HG02798 (cell line): ENCODE results near the gene TRIM38.
A peak's percentile ranks its signal among the peaks of the same experiment; 100 is the strongest.
"Not testable (repeated sequence)": the region's sequence is repeated elsewhere in the genome, so short reads cannot be mapped to it uniquely, and the experiment has no call there.

Source experiments
- ATAC-seq: cut with Tn5 transposase; IDR thresholded peaks from one replicate; pipeline ENCODE4 v1.9.1; 2021; ENCODE audit warnings: mild to moderate bottlenecking; ENCODE audit not compliant: unreplicated experiment, poor library complexity

Gene TRIM38

DNA sequence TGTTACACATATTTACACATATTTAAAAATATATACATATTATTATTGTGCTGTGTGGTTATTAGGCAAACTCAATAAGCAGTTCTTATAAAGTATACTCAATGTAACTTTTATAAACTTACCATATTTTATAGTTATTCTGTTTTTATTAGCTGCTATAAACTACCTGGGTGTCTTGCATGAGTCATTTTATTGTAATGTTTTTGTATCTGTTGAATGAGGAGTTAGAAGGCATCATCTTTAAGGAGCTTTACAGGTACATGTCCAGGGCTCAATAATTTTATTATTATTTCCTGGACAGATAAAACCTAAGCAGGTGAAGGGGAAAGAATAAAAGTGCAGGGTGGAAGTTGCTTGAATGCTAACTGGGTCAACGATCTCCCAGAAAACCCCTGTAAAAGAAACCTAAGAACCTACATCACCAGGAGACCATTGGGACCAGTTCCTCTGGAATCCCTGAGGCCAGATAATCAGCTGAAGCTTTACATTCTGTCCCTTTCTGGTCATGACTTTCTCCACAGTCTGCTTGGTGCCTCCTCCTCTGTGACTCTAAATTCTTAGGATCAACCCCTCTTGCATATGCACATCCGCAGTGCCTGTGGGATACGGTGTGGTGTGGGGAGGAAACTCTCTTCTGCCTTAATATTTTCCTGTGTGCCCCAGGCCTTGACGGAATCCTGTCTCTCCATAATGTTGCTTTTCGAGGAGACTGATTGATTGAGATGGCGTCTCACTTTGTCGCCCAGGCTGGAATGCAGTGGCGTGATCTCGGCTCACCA lies 38.0 kb downstream of the TRIM38 start:
- no peak for ATAC-seq

- no peak for ATAC-seq
These were observed 40.6 kb downstream of the TRIM38 start for GRCh38 chr6:26003102-26003694.

- no peak for ATAC-seq
These were observed 43.7 kb downstream of the TRIM38 start for GRCh38 chr6:26006086-26006939.

DNA sequence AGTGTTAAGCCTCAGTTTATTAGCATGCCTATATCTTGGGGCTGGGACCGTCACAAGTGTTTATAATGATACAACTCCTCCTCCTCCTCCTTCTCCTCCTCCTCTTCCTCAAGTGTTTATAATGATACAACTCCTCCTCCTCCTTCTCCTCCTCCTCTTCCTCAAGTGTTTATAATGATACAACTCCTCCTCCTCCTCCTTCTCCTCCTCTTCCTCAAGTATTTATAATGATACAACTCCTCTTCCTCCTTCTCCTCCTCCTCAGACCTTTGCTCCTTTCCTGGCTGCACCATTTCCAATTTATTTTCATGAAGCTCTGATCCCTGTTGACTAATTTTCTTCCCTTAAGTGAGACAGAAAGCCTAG lies 44.3 kb downstream of the TRIM38 start:
- ATAC-seq = not testable (repeated sequence)

DNA sequence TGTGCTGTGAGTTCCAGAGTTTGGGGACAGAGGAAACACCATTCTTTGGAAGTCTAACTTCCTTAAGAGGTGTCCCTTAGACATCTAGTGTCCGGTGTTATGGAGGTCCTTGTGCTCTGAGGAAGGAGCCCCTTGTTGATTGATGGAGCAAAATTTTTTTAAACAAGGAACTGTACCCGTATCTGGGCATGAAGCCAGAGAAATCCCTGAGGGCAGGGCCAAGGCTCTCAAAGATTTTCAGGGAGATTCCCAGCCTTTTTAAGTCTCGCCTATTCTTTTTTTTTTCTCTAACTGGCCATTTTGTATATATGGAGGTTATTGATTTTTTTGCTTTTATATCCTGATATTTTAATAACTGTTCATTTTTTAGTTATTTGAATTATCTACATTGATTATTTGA lies 45.9 kb downstream of the TRIM38 start:
- ATAC-seq = no peak

DNA sequence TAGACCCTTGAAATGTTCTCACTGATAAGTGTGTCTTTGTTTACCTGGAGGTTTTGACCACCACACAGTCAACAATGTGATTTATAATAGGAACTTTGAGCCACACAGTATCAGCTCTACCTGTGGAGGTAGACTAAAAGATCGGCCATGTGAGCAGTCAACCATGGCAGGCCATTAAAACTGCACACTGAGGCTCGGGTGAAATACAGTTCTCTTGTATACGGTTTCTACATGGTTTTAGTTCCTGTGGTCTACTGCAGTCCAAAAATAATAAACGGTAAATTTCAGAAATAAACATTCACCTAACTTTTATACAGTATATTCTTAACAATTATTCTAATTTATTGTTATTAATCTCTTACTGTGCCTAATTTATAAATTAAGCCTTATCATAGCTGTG lies 47.2 kb downstream of the TRIM38 start:
- no peak for ATAC-seq

DNA sequence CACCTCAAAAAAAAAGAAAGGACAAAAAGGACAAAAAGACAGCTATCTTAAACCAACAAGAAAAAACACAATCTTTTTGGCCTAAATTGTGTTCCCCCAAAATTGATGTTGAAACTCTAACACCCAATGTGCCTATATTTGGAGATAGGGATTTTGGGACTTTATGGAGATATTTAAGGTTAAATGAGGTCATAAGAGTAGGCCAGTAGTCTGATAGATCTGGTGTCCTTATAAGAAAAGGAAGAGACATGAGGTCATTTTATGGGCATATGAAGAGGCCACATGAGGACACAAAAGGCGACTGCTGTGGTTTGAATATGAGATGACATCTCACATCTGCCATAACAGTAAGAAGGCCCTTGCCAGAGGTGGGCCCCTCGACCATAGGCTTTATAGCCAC lies 49.5 kb downstream of the TRIM38 start:
- no peak for ATAC-seq

- ATAC-seq = not testable (repeated sequence)
These were observed 51.8 kb downstream of the TRIM38 start for GRCh38 chr6:26014386-26014785.

- no peak for ATAC-seq
These were observed 53.8 kb downstream of the TRIM38 start for GRCh38 chr6:26016245-26016962.

DNA sequence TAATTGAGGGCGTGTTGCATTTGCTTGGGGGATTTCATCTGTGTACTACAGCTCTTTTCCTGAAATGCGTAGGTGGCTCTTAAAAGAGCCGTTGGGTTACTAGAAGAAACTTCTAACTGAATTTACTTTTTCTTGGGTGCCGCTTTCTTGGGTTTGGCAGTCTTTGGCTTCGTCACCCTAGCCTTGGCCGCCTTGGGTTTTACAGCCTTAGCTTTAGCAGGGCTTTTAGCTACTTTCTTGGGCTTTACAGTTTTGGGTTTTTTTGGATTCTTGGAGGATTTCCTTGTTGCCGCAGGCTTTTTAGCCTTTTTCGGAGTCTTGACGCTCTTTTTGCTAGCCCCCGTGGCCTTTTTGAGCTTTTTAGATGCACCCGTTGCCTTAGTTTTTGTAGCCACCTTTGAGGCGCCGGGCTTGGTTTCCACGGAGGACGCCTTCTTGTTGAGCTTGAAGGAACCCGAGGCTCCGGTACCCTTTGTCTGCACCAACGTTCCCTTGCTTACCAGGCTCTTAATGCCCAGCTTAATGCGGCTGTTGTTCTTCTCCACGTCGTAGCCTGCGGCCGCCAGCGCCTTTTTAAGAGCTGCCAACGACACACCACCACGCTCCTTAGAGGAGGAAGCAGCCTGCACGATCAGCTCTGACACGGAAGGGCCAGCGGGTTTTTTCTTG lies 54.5 kb downstream of the TRIM38 start:
- ATAC-seq = no peak

GRCh38 chr6:26017632-26017966 lies 55.0 kb downstream of the TRIM38 start:
- no peak for ATAC-seq

DNA sequence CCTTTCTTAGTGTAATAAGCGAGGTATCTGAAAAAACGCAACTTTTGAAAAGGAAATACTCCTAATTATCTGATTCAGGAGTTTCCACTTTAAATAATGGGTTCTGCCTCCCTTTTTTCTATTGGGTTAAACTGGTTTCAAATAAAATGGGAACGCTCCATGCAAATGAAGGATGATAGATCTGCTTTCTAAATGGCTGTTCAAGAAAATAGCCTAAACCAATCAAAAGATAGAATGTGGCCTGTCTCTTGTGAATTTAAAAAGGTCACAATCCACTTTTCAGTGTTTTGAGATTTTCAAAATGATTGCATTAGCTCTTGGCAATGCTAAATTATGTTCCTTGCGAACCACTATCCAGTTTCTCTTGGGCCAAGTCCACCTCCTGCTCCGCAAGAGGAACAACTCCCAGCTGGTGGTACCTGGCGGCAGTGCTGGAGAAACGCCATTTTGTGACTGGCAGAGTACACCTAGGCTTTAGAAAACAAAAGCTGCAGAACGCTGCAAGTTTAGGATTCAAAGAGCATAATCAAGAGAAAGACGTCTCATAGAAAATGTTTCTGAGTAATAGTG lies 56.7 kb downstream of the TRIM38 start:
- no peak for ATAC-seq

DNA sequence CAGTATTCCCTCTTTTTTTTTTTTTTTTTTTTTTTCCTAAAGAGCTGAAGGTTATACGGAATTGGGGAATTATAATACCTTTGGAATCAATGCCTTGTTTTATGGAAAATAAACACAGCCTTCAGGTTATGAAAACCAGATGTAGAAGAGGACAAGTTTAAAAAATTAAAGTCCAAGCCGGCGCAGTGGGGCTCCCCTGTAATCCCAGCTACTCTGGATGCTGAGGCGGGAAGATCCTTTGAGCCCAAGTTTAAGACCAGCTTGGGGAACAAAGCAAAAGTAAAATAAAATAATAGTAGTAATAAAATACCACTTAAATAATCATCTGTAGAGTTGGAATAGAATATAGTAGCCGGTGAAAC lies 57.3 kb downstream of the TRIM38 start:
- ATAC-seq = no peak

GRCh38 chr6:26020329-26021000 lies 57.9 kb downstream of the TRIM38 start:
- peak; percentile 61 for ATAC-seq

- peak; percentile 11 for ATAC-seq
These were observed 58.4 kb downstream of the TRIM38 start for GRCh38 chr6:26021001-26021349.

- peak; percentile 60 for ATAC-seq
These were observed 58.9 kb downstream of the TRIM38 start for GRCh38 chr6:26021350-26022131.

DNA sequence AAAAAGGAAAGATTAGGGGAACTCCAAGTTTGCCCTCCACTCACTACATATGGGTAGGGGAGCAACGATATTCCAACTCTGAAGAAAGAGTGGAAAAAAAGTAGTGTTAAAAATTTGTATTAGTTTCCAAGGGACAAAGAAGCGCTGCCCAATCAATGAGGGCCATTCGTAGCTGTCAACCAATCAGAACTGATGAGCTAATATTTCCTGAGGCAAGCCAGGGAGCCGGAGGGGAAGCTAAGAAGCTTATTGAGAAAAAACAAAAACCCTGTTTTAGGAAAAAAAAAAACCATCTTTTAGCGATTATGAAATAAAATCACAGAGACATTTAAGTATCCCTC lies 59.5 kb downstream of the TRIM38 start:
- peak; percentile 14 for ATAC-seq

DNA sequence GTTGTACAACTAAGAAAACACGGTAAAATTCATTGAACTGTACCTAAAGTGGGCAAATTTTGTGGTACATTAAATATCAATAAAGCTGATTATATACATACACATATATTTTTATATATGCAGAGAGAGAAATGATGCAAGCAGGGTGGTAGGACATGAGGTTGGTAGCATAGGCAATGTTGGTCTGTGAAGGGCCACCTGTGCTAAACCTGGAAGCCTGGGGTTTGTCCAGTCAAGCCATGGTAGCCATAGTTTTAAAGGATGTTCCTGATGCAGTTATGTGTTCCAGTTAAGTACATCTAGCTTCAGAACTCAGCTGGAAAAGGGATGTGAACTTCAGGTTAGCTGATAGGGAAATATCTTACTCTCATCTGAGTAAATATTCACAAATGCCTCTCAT lies 60.1 kb downstream of the TRIM38 start:
- no peak for ATAC-seq

DNA sequence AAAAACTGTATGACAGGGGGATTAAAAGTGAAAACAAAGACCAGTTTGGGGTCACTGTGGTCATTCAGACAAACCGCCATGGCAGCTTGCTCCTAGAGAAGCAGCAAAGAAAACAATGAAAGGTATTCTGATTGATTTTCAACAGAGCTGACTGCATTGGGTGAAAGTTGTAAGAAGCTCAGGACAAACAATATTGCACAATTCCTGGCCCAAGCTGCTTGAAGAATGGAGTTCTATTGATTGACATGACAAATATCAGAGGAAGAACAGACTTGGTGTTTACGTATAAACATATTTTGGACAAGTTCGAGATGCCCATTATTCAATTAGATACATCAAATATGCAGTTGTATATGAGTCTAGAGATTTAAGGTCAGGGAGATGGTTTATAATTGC lies 62.0 kb downstream of the TRIM38 start:
- ATAC-seq = no peak
